GM12878 (cell line): Measurements from ENCODE around the gene PARP4. TPM values are rescaled to one million over a fixed set of nuclear protein-coding genes. Genes with fewer than 3 reads are reported as not detected.
"Not testable (repeated sequence)": the region's sequence is repeated elsewhere in the genome, so short reads cannot be mapped to it uniquely, and the experiment has no call there.

Experiments used
- ATAC-seq: fragments of 200-7000 bp; cut with Tn5 transposase; 3 replicates; pipeline ENCODE4 v1.9.1; 2020; ENCODE audit warnings: mild to moderate bottlenecking, moderate library complexity
- BruUV-seq: library from RNA; stranded (reverse); fragments of 400-500 nt; replicated peaks from 2 replicates; lab custom pipeline; 2021; lab: Mats Ljungman, UMichigan
- CTCF ChIA-PET: fragments of 300-600 bp; sonication (Branson Sonifier 250); formaldehyde crosslinking; extraction: SDS; loops from one replicate; lab custom pipeline; 2021; ENCODE audit warnings: inconsistent platforms; lab: Yijun Ruan, JAX
- POLR2A ChIA-PET: fragments of 350-600 bp; formaldehyde crosslinking; extraction: SDS; loops from one replicate; lab custom pipeline; 2021; ENCODE audit warnings: inconsistent platforms; lab: Charles Lee
- RAD21 ChIA-PET: fragments of 300-600 bp; sonication (Branson Sonifier 250); formaldehyde crosslinking; loops from one replicate; lab custom pipeline; 2023; ENCODE audit warnings: antibody characterized with exemption; ENCODE audit not compliant: unreplicated experiment; lab: Charles Lee
- SMC1A ChIA-PET: fragments of 300-600 bp; sonication (Branson Sonifier 250); formaldehyde crosslinking; loops from one replicate; lab custom pipeline; 2023; ENCODE audit not compliant: unreplicated experiment, uncharacterized antibody; lab: Charles Lee
- DNase-seq: peaks from one replicate; pipeline ENCODE4 v3.0.0-alpha.2; 2011; ENCODE audit warnings: low read depth, low spot score
- FAIRE-seq: peaks from 3 replicates; lab custom pipeline; 2011; peaks lifted over from hg19 to GRCh38; lab: Jason Lieb, UNC
- H2AFZ ChIP-seq: 2 replicates; pipeline ENCODE4 v1.6.0; 2011; ENCODE audit warnings: low read depth, low read length, control low read depth; ENCODE audit not compliant: control insufficient read depth
- H3K27ac ChIP-seq: 2 replicates; pipeline ENCODE4 v1.5.1; 2011; ENCODE audit warnings: control low read depth; ENCODE audit not compliant: control insufficient read depth, insufficient read depth
- H3K27me3 ChIP-seq, 2 experiments: replicated peaks in 1 of 2; 2 replicates each; pipeline versions ENCODE4 v1.6.0 to v1.6.1; 2011; ENCODE audit warnings: low read length in 1 of 2; ENCODE audit not compliant: control insufficient read depth in 2 of 2, insufficient read depth in 2 of 2
- H3K36me3 ChIP-seq, 2 experiments: 2 replicates each; pipeline ENCODE4 v1.5.1; 2011; ENCODE audit warnings: low read length in 1 of 2; ENCODE audit not compliant: control insufficient read depth in 2 of 2, insufficient read depth in 2 of 2
- H3K4me1 ChIP-seq: 2 replicates; pipeline ENCODE4 v1.6.1; 2011; ENCODE audit warnings: mild to moderate bottlenecking, low read length, moderate library complexity, mixed read lengths; ENCODE audit not compliant: control insufficient read depth, insufficient read depth
- H3K4me2 ChIP-seq: 2 replicates; pipeline ENCODE4 v1.6.0; 2011; ENCODE audit warnings: control low read depth; ENCODE audit not compliant: control insufficient read depth, insufficient read depth
- H3K4me3 ChIP-seq: fragments of 200-600 bp; sonication (generic); 2 replicates; pipeline ENCODE4 v1.5.1; 2016
- H3K79me2 ChIP-seq: 2 replicates; pipeline ENCODE4 v1.6.0; 2011; ENCODE audit warnings: low read length; ENCODE audit not compliant: control insufficient read depth, insufficient read depth
- H3K9ac ChIP-seq: 2 replicates; pipeline ENCODE4 v1.8.0; 2011; ENCODE audit warnings: low read length, control low read depth, mixed read lengths; ENCODE audit not compliant: control insufficient read depth, insufficient read depth
- H3K9me3 ChIP-seq: replicated peaks from 3 replicates; pipeline ENCODE4 v1.5.1; 2011; ENCODE audit warnings: mild to moderate bottlenecking, low read length; ENCODE audit not compliant: control insufficient read depth, insufficient read depth
- H4K20me1 ChIP-seq: 2 replicates; pipeline ENCODE4 v1.6.0; 2011; ENCODE audit not compliant: control insufficient read depth, insufficient read depth
- WGBS: methylation state at CpG from one replicate; pipeline ENCODE4 v1.1.6; 2016; ENCODE audit warnings: low lambda C conversion rate; ENCODE audit not compliant: insufficient replicate concordance, insufficient coverage; ENCODE audit errors: missing lambda C conversion rate; 5-methylcytosine and 5-hydroxymethylcytosine counted together
- in situ Hi-C: fragments of 300-500 bp; cut with MboI; formaldehyde crosslinking; loops from 9 replicates; pipeline ENCODE4 v1.14.3; 2018; ENCODE audit warnings: mixed read lengths
- intact Hi-C: fragments of 100-400 bp; cut with micrococcal nuclease; formaldehyde crosslinking; loops from one replicate; pipeline ENCODE4 v1.14.2; 2022; ENCODE audit not compliant: unreplicated experiment
- polyA plus RNA-seq, 11 experiments: library from polyadenylated mRNA; depleted of rRNA in 4 of 11; unstranded in 6 of 11; stranded (reverse) in 5 of 11; fragments of >200 nt; fragmentation: Nextera tagmentation in 4 of 11; fragmentation: Illumina TruSeq in 1 of 11; extraction: Ambion mirVana in 4 of 11; extraction: Trizol in 1 of 11; gene quantifications; 1 replicate in 1 of 11; 2 replicates in 10 of 11; pipeline versions ENCODE4 v1.2.1 to v1.2.3, GENCODE V29; 2011 to 2016; ENCODE audit warnings: inconsistent platforms in 2 of 11, missing spikeins in 2 of 11, low read depth in 1 of 11
- total RNA-seq, 4 experiments: library from RNA; depleted of rRNA in 3 of 4; stranded (reverse); fragments of >200 nt in 3 of 4; fragmentation: Illumina TruSeq in 1 of 4; extraction: Trizol in 1 of 4; gene quantifications; 2 replicates each; pipeline versions ENCODE4 v1.2.1 to v1.2.3, GENCODE V29; 2013 to 2021

The PARP4 gene
- total and polyA plus RNA-seq, 10 of the 15 experiments (the other 5 are each of a cell fraction or from before 2014, with no cell fraction given) = 12.8 to 52.6 (median 46.1) TPM

- DNase-seq, H2AFZ ChIP-seq, RAD21 ChIA-PET, H3K4me1 ChIP-seq, intact Hi-C loops, H3K36me3 ChIP-seq, H3K27ac ChIP-seq, H3K9me3 ChIP-seq, H3K4me2 ChIP-seq, POLR2A ChIA-PET, CTCF ChIA-PET, SMC1A ChIA-PET, BruUV-seq, ATAC-seq, H3K9ac ChIP-seq, H3K4me3 ChIP-seq, FAIRE-seq, H3K27me3 ChIP-seq, H4K20me1 ChIP-seq, H3K79me2 ChIP-seq, in situ Hi-C loops: not testable (repeated sequence)
- WGBS = 30% methylated on average over 11 of the region's 15 CpGs
Measured at GRCh38 chr13:24384946-24385345, 127.6 kb downstream of the PARP4 start.

GRCh38 chr13:24384091-24384490 is 128.5 kb downstream of the PARP4 start:
- BruUV-seq, H3K36me3 ChIP-seq, H2AFZ ChIP-seq, DNase-seq, ATAC-seq, H3K4me3 ChIP-seq, H3K9me3 ChIP-seq, H3K27ac ChIP-seq, H3K4me2 ChIP-seq, in situ Hi-C loops, H3K4me1 ChIP-seq, intact Hi-C loops, SMC1A ChIA-PET, FAIRE-seq, H3K9ac ChIP-seq, H3K79me2 ChIP-seq, POLR2A ChIA-PET, H3K27me3 ChIP-seq, CTCF ChIA-PET, H4K20me1 ChIP-seq: not testable (repeated sequence)
- RAD21 ChIA-PET = interaction anchor here (0.6 kb wide), 1 partner anchor 104 kb away, joined by 3 read pairs; no protein-coding TSS in a partner anchor
- WGBS = 77% methylated on average over 16 of the region's 17 CpGs
